ENCODE results near the gene TCF19.

DNA sequence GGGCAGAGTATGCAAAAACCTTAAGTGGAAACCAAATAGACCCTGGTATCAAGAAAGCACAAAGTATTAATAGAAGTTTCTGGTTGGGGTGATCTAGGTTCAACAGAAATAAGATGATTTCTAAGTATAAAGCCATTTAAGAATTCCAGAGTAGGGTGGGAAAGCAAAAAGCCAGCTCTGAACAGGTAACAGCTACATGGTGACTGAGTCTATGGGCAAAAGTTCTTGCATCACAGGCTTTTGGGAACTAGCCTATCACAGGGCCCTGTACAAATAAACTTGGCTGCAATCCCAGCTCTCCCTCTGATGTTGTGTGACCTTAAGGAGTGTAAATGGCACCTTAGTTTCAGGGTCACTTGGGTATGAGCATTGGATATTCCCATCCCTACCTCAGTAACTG, 5.5 kb downstream of the TCF19 start:
- TF ChIP-seq, protein P1, sequence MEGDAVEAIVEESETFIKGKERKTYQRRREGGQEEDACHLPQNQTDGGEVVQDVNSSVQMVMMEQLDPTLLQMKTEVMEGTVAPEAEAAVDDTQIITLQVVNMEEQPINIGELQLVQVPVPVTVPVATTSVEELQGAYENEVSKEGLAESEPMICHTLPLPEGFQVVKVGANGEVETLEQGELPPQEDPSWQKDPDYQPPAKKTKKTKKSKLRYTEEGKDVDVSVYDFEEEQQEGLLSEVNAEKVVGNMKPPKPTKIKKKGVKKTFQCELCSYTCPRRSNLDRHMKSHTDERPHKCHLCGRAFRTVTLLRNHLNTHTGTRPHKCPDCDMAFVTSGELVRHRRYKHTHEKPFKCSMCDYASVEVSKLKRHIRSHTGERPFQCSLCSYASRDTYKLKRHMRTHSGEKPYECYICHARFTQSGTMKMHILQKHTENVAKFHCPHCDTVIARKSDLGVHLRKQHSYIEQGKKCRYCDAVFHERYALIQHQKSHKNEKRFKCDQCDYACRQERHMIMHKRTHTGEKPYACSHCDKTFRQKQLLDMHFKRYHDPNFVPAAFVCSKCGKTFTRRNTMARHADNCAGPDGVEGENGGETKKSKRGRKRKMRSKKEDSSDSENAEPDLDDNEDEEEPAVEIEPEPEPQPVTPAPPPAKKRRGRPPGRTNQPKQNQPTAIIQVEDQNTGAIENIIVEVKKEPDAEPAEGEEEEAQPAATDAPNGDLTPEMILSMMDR (IDR thresholded peaks at IDR 0.05): no peak
- TF ChIP-seq EP300 (IDR thresholded peaks at IDR 0.05): no peak
- TF ChIP-seq POLR2A (IDR thresholded peaks at IDR 0.05): no peak

Measured in ovary (tissue), 3 donors.